ENCODE data around the gene C1orf94.

The C1orf94 gene

GRCh38 chr1:34263406-34263805, 86.7 kb downstream of the C1orf94 start:
- DNase-seq = no peak

DNA sequence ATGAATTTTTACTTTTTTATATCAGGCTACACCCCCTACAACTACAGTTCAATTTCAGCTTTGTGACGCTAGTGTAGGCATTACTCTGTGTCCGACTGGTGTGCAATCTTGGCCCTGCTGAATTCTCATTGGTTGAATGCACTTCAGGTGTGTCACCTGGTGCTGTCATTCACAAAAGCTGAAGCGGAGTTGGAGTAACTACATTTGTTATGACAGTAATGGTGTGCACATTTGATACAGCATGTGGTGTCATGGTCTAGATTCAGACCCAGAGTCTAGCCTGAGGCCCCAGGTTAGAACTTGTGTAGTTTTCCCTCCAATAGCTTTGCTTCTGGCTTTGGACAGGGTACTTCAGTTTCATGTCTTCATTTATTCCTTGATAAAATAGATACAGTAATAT, 88.7 kb downstream of the C1orf94 start:
- DNase-seq = no peak

DNA sequence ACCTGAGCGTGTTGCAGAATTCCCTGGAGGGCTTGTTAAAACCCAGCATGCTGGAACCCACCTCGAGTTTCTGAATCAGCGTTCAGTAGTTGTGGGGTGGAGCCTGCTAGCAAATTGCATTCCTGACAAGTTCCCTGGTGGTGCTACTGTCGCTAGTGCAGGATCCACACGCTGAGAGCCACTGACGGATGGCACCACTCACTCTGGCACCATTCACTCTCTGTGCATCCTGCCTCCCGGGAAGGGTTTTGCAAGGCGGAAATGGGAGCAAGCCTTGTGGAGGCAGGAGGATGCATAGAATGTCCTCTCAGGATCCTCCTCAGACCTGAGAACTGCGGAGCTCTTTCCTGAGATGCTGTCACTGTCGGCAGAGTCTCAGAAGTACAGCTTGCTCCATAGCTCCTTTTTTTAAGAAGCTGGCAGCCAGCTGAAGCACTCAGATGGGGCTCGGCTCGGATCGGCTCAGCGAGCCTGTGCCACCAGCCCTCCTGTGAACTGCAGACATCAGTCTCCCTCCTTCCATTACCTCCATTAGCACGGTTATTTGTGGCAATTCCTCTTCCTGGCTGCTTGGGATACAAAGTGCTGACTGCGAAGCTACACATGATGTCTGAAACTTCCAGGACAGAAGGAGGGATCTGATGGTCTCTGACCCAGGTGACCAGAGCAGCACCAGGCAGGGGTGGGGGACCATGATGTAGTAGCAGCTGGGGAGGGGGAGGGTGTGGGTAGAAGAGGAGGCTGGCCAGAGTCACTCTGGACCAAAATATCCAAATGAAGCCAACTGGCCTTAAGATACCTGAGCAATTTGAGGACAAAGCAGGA, 89.6 kb downstream of the C1orf94 start:
- no peak for DNase-seq

- no peak for DNase-seq
Observed at GRCh38 chr1:34267326-34267725, 90.6 kb downstream of the C1orf94 start.

GRCh38 chr1:34268311-34268954, 91.7 kb downstream of the C1orf94 start:
- no peak for DNase-seq

All from SIG-M5 (cell line).